ENCODE data around the gene DROSHA.

DROSHA gene

DNA sequence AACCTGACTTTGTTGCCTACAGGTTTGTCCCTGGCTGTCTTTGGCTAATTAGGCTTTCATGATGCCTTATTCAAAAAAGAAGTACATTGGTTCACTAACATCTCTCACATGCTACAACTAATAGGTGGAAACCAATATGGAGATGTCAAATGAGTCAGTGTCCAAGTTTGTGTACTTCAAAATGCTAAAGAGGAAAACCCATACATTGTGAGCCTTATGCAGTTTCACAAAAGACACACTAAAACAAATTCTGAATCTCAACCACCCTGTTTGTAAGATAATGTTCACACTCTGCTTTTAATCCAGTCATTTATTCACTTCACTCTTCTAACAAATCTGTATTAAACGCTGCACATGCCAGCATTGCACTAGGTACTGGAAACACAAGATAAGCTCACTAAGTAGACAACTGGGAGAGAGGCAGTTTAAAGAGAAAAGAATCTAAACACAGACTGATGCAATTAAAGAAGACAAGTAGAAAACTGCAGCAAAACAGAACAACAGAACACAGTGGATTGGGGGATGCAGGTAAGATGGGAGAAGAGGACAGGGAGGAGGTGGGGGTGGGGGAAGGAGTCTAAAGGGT is 104.1 kb downstream of the DROSHA start:
- TF ChIP-seq, protein P1, sequence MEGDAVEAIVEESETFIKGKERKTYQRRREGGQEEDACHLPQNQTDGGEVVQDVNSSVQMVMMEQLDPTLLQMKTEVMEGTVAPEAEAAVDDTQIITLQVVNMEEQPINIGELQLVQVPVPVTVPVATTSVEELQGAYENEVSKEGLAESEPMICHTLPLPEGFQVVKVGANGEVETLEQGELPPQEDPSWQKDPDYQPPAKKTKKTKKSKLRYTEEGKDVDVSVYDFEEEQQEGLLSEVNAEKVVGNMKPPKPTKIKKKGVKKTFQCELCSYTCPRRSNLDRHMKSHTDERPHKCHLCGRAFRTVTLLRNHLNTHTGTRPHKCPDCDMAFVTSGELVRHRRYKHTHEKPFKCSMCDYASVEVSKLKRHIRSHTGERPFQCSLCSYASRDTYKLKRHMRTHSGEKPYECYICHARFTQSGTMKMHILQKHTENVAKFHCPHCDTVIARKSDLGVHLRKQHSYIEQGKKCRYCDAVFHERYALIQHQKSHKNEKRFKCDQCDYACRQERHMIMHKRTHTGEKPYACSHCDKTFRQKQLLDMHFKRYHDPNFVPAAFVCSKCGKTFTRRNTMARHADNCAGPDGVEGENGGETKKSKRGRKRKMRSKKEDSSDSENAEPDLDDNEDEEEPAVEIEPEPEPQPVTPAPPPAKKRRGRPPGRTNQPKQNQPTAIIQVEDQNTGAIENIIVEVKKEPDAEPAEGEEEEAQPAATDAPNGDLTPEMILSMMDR (IDR thresholded peaks at IDR 0.05), result no peak

DNA sequence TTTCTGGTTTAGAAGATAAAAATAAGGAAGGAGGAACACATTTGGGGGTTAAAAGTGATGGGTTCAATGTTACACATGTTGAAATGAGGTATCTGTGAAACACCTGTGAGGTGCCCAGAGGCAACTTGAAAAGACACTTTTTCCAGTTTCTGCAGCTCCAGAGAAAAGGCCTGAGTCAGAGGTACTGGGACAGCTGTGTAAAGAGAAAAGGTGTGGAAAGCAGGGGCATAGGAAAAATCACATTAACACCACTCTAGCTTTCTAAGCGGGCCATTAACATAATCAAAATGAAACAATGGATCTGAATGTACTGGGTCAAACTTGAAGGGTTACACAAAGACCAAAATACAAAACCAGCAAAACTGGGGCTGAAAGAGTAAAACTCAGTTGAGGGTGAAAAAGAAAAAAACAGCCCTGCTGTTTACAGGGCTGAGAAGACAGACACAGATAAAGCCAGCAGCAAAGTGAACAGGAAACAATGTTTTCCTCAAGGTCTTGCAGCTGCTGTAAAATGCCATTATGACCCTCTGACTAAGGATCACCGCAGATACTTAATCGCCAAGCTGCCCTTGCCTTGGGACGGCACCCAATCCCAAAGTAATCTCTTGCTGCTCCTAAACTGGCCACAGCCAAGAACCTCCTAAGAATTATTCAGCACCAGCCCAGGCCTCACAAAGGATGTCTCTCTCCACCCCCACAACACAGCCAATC is 104.7 kb downstream of the DROSHA start:
- TF ChIP-seq, protein P1 (IDR thresholded peaks at IDR 0.05), result no peak

- TF ChIP-seq, protein P1 (IDR thresholded peaks at IDR 0.05), result no peak
Observed at GRCh38 chr5:31421806-31422586, 109.9 kb downstream of the DROSHA start.

DNA sequence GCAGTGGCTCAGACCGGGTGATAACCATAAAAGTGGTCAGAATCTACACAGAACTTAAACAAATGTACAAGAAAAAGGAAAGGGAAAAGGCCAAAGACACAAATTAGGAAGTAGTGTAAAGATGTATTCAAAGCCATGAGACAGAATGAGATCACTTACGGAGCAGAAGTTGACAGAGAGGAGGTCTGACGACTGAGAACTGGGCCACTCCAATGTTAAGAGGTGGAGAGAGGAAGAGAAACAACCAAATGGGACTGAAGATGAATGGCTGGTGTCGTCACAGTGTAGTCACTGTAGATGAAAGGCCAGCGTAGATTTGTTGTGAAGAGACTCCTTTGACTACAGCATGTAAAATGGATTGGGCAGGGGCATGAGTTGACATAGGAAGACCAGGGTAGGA is 114.4 kb downstream of the DROSHA start:
- TF ChIP-seq, protein P1 (IDR thresholded peaks at IDR 0.05), result no peak

GRCh38 chr5:31416547-31416946 is 115.3 kb downstream of the DROSHA start:
- TF ChIP-seq, protein P1 (IDR thresholded peaks at IDR 0.05), result no peak

GRCh38 chr5:31415960-31416359 is 115.9 kb downstream of the DROSHA start:
- TF ChIP-seq, protein P1 (IDR thresholded peaks at IDR 0.05), result no peak

DNA sequence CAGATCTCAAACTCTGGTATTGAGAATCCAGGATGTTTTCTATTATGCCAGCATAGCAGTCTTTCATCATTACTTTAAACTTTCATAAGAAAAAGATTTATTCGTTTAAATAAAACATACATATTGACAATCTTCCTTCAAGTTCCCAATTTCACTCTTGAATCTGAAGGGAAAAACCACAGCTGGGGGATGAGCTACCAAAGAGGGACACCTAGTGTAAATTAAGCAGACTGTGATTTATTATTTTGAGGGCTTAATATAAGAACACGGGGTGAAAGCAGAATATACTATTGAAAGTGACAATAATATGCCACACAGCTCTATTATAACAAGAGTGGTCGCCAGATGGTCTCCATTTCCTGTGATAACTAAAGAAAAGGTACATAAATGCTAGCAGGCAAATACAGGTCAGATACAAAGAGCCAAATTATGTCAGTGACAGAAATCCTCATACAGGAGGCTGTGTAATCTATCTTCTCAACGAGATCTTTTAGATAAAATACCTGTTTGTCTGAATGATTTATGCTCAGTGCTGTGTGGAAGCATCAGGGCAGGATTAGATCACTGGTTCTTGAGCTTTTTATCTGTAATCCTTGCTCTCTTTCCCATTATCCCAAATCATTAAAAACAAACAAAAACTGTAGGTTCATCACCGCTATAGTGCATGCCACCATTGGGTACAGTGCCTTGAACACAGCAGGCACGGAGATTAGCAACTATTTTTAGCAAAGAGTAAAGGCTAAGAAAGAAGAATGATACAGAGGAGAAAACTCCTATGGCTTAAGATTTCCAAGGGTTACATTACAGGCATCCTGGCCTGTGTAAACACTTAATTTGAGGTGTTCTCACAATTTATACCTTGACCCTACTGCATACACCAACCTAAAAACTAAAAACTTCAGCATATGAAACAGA is 116.6 kb downstream of the DROSHA start:
- TF ChIP-seq, protein P1 (IDR thresholded peaks at IDR 0.05), result no peak

All from LNCAP (cell line).